Endothelial cell of umbilical vein (primary cell): ENCODE data around the gene KDSR. TPM values are rescaled to one million over a fixed set of nuclear protein-coding genes. Genes with fewer than 3 reads are reported as not detected.

Experiments used
- BruUV-seq: library from RNA; stranded (reverse); fragments of 400-500 nt; replicated peaks from 2 replicates; lab custom pipeline; 2021; lab: Mats Ljungman, UMichigan
- CTCF ChIA-PET: fragments of 300-600, 350-600 bp; sonication (Branson Sonifier 250); formaldehyde crosslinking; loops from one replicate; lab custom pipeline; 2021; ENCODE audit warnings: antibody characterized with exemption, inconsistent platforms; lab: Charles Lee
- POLR2A ChIA-PET: fragments of 300-600, 350-600 bp; sonication (Branson Sonifier 250); formaldehyde crosslinking; loops from one replicate; lab custom pipeline; 2021; ENCODE audit warnings: antibody characterized with exemption, inconsistent platforms; lab: Charles Lee
- DNase-seq: peaks from one replicate; pipeline ENCODE4 v3.0.0-alpha.2; 2011; ENCODE audit warnings: low read depth, low spot score
- FAIRE-seq: peaks from 2 replicates; lab custom pipeline; 2011; peaks lifted over from hg19 to GRCh38; lab: Jason Lieb, UNC
- H2AFZ ChIP-seq: 2 replicates; pipeline ENCODE4 v1.6.0; 2012; ENCODE audit warnings: low read depth, low read length, control low read depth, inconsistent platforms
- H3K27ac ChIP-seq: 2 replicates; pipeline ENCODE4 v1.5.1; 2011; ENCODE audit warnings: low read depth, mild to moderate bottlenecking, control low read depth, low read length, moderate library complexity; ENCODE audit not compliant: insufficient read depth
- H3K27me3 ChIP-seq, 2 experiments: 2 replicates each; pipeline versions ENCODE4 v1.6.0 to v1.6.1; 2011; ENCODE audit warnings: low read length in 2 of 2, mixed read lengths in 1 of 2; ENCODE audit not compliant: control insufficient read depth in 2 of 2, insufficient read depth in 2 of 2
- H3K36me3 ChIP-seq, 2 experiments: 2 replicates in 1 of 2; 3 replicates in 1 of 2; pipeline ENCODE4 v1.5.1; 2011; ENCODE audit warnings: low read length in 2 of 2, mild to moderate bottlenecking in 1 of 2, moderate library complexity in 1 of 2; ENCODE audit not compliant: control insufficient read depth in 2 of 2, insufficient read depth in 2 of 2; ENCODE audit errors: extremely low read depth in 1 of 2
- H3K4me1 ChIP-seq: 3 replicates; pipeline ENCODE4 v1.5.1; 2011; ENCODE audit warnings: mild to moderate bottlenecking, low read length; ENCODE audit not compliant: control insufficient read depth, insufficient read depth; ENCODE audit errors: extremely low read depth
- H3K4me2 ChIP-seq: 2 replicates; pipeline ENCODE4 v1.6.1; 2011; ENCODE audit warnings: low read length, control low read depth, mixed read lengths; ENCODE audit not compliant: insufficient read depth
- H3K4me3 ChIP-seq, 3 experiments: fragments of 200-600 bp in 1 of 3; sonication (generic), shearing (Covaris generic) in 1 of 3; replicated peaks in 1 of 3; 2 replicates each; pipeline ENCODE4 v1.5.1; 2011 to 2016; ENCODE audit warnings: control low read depth in 3 of 3, low read length in 3 of 3, mild to moderate bottlenecking in 2 of 3, inconsistent platforms in 1 of 3, low read depth in 1 of 3, moderate library complexity in 1 of 3; ENCODE audit not compliant: insufficient read depth in 1 of 3
- H3K79me2 ChIP-seq: 2 replicates; pipeline ENCODE4 v1.6.0; 2012; ENCODE audit warnings: low read length, inconsistent platforms; ENCODE audit not compliant: control insufficient read depth, insufficient read depth
- H3K9ac ChIP-seq: replicated peaks from 2 replicates; pipeline ENCODE3; 2011; ENCODE audit warnings: low read length, control low read depth; ENCODE audit not compliant: insufficient read depth; ENCODE audit errors: extremely low read depth
- H3K9me1 ChIP-seq: replicated peaks from 3 replicates; pipeline ENCODE4 v1.6.0; 2011; ENCODE audit warnings: mild to moderate bottlenecking, low read length; ENCODE audit not compliant: control insufficient read depth, insufficient read depth; ENCODE audit errors: extremely low read depth
- H3K9me3 ChIP-seq: replicated peaks from 2 replicates; pipeline ENCODE4 v1.5.1; 2012; ENCODE audit warnings: low read length, inconsistent platforms; ENCODE audit not compliant: control insufficient read depth, insufficient read depth
- H4K20me1 ChIP-seq: replicated peaks from 2 replicates; pipeline ENCODE3; 2011; ENCODE audit warnings: mild to moderate bottlenecking, low read length; ENCODE audit not compliant: control insufficient read depth, insufficient read depth; ENCODE audit errors: extremely low read depth
- CTCF ChIP-seq, 2 donors: IDR thresholded peaks; 1 replicate in 1 of 2; 2 replicates in 1 of 2; pipeline ENCODE4 v1.5.1; 2011; ENCODE audit warnings: low read length in 2 of 2, mild to moderate bottlenecking in 2 of 2, moderate library complexity in 2 of 2, control low read depth in 1 of 2, inconsistent platforms in 1 of 2, low read depth in 1 of 2; ENCODE audit not compliant: insufficient read depth in 1 of 2; ENCODE audit errors: extremely low read depth in 1 of 2
- EZH2 ChIP-seq: IDR thresholded peaks from 2 replicates; pipeline ENCODE4 v1.6.1; 2012; ENCODE audit warnings: borderline replicate concordance, low read depth, mild to moderate bottlenecking, moderate library complexity, low read length, inconsistent platforms; ENCODE audit not compliant: severe bottlenecking
- FOS ChIP-seq: IDR thresholded peaks from 2 replicates; pipeline ENCODE4 v1.6.1; 2011; ENCODE audit warnings: mild to moderate bottlenecking, low read length, moderate library complexity, borderline replicate concordance; ENCODE audit not compliant: insufficient read depth
- GATA2 ChIP-seq: IDR thresholded peaks from 2 replicates; pipeline ENCODE4 v1.7.0; 2011; ENCODE audit warnings: low read depth, mild to moderate bottlenecking, moderate library complexity, mixed read lengths, low read length; ENCODE audit not compliant: insufficient read length, insufficient read depth
- JUN ChIP-seq: IDR thresholded peaks from 2 replicates; pipeline ENCODE4 v1.6.1; 2011; ENCODE audit warnings: borderline replicate concordance, low read depth; ENCODE audit not compliant: insufficient read length, insufficient read depth
- MYC ChIP-seq: IDR thresholded peaks from one replicate; pipeline ENCODE4 v1.6.1; 2011; ENCODE audit warnings: mild to moderate bottlenecking, low read depth, low read length
- POLR2A ChIP-seq: IDR thresholded peaks from 2 replicates; pipeline ENCODE4 v1.6.1; 2012; ENCODE audit warnings: low read depth, mild to moderate bottlenecking, control low read depth, low read length
- POLR2AphosphoS5 ChIP-seq: IDR thresholded peaks from 2 replicates; pipeline ENCODE4 v1.6.1; 2012; ENCODE audit warnings: low read depth, mild to moderate bottlenecking, control low read depth, low read length, moderate library complexity; ENCODE audit not compliant: insufficient read depth
- dilution Hi-C: fragments of 300-500 bp; cut with MboI; formaldehyde crosslinking; loops from one replicate; pipeline ENCODE4 v1.15.0; 2019; ENCODE audit warnings: low sequenced_read_pairs; ENCODE audit not compliant: extremely low pct_ligation_motif_present
- intact Hi-C: fragments of 100-400 bp; cut with micrococcal nuclease; formaldehyde crosslinking; loops from one replicate; pipeline ENCODE4 v1.10.0; 2022
- polyA plus RNA-seq, 4 experiments: library from polyadenylated mRNA; depleted of rRNA in 3 of 4; stranded (reverse) in 3 of 4; unstranded in 1 of 4; fragments of >200 nt; gene quantifications; 2 replicates each; pipeline versions ENCODE4 v1.2.1 to v1.2.3, GENCODE V29; 2011 to 2012; ENCODE audit warnings: missing spikeins in 1 of 4
- total RNA-seq: library from RNA; stranded (reverse); gene quantifications from 2 replicates; pipeline ENCODE4 v1.2.3, GENCODE V29; 2021
- TF ChIP-seq, protein P1 (sequence below): IDR thresholded peaks from 2 replicates; pipeline ENCODE4 v1.6.1; 2011; ENCODE audit not compliant: insufficient read depth, insufficient read length

Gene KDSR
- total and polyA plus RNA-seq, 2 donors (not counting 3 experiments of a cell fraction or from before 2014, with no cell fraction given): 17.1 to 43.1 TPM

DNA sequence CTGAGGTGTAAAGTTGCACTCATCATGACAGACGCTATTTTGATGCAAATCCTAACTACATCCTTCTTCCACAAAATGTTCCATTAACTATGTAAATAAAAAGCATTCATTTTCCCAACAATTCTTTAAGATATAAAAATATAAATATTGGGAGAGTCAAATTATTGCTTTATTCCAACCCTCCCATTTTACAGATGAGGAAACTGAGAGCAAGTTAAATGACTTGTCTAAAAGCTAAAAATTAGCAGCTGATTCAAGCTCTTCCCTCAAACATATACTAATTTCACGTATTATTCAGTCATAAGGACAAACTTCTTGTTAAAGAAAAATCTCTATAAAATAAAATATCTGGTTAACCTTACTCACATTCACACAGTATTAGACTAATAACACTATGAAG is 16.8 kb downstream of the KDSR start:
- CTCF ChIA-PET: interaction anchor here (1.2 kb wide), 1 partner anchor 13 kb away, joined by 3 read pairs; no protein-coding TSS in a partner anchor

More for the DNA sequence above, 16.8 kb downstream of the KDSR start:
- no peaks in the 10 kb centered on the region for H3K79me2 ChIP-seq
- intact Hi-C loops (no loop called here), dilution Hi-C loops (no loop called here)
- DNase-seq: no peak
- H3K4me1 ChIP-seq: no peaks in the 10 kb centered on the region
- no peaks in the 10 kb centered on the region for H3K9me3 ChIP-seq
- BruUV-seq: no TSS peak
- H3K4me2 ChIP-seq: no peak overlapping the region
- FAIRE-seq: no peak
- H3K27ac ChIP-seq: no peak overlapping the region
- H3K9me1 ChIP-seq: no peaks in the 10 kb centered on the region
- H3K27me3 ChIP-seq: no peaks in the 10 kb centered on the region
- H3K36me3 ChIP-seq: peaks cover 22 to 25% of the 10 kb centered on the region in 2 experiments
- no peaks in the 10 kb centered on the region for H4K20me1 ChIP-seq
- H3K4me3 ChIP-seq: no peak overlapping the region
- POLR2A ChIA-PET: no interaction called here
- no peak for TF ChIP-seq FOS
- no peak for TF ChIP-seq EZH2
- TF ChIP-seq POLR2AphosphoS5: no peak
- no peak for TF ChIP-seq GATA2
- TF ChIP-seq JUN: no peak
- TF ChIP-seq CTCF (IDR thresholded peaks at IDR 0.05; ENCODE audit: extremely low read depth in 1 of 2, insufficient read depth in 1 of 2, low read depth in 1 of 2, low read length in 2 of 2): no peak
- no peak for TF ChIP-seq MYC
- no peak for TF ChIP-seq POLR2A
- TF ChIP-seq, protein P1, sequence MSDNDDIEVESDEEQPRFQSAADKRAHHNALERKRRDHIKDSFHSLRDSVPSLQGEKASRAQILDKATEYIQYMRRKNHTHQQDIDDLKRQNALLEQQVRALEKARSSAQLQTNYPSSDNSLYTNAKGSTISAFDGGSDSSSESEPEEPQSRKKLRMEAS: no peak
- no peak overlapping the region for H3K9ac ChIP-seq
- no peak overlapping the region for H2AFZ ChIP-seq
